G401 (cell line): ENCODE data around the gene BOLA3. TPM values are rescaled to one million over a fixed set of nuclear protein-coding genes. Genes with fewer than 3 reads are reported as not detected.
"Not testable (repeated sequence)": the region's sequence is repeated elsewhere in the genome, so short reads cannot be mapped to it uniquely, and the experiment has no call there.

Source experiments
- DNase-seq: peaks from one replicate; pipeline ENCODE4 v3.0.0-alpha.2; 2015; ENCODE audit warnings: low spot score
- in situ Hi-C: cut with HindIII; loops from 2 replicates; pipeline ENCODE4 v1.10.0; 2016; ENCODE audit warnings: low sequenced_read_pairs, mixed read lengths
- total RNA-seq: library from RNA; depleted of rRNA; stranded (reverse); fragments of >200 nt; shearing (Covaris generic); gene quantifications from 2 replicates; pipeline ENCODE4 v1.2.3, GENCODE V29; 2014; rRNA removed

Gene BOLA3
- total RNA-seq, 1 experiment from 2014 or later: 121 TPM

GRCh38 chr2:74088676-74089075, 59.0 kb downstream of the BOLA3 start:
- in situ Hi-C loops, DNase-seq: not testable (repeated sequence)

GRCh38 chr2:74087696-74088095, 60.0 kb downstream of the BOLA3 start:
- DNase-seq: no peak
- in situ Hi-C loops: no loop called here

- in situ Hi-C loops: no loop called here
Measured at GRCh38 chr2:74086021-74086420, 61.7 kb downstream of the BOLA3 start.

More at GRCh38 chr2:74086021-74086420, 61.7 kb downstream of the BOLA3 start:
- DNase-seq: no peak

Other genes with a start within 250 kb of the BOLA3 start
- 57.2 and 68.9 TPM in 2 replicates for gene DGUOK, start 221.0 kb downstream of the BOLA3 start, total RNA-seq
- 2.0 and 3.7 TPM in 2 replicates for gene TET3, start 163.0 kb downstream of the BOLA3 start, total RNA-seq
- 74.5 and 107 TPM in 2 replicates for gene MOB1A, start 31.0 kb upstream of the BOLA3 start, total RNA-seq
- gene MTHFD2, start 50.7 kb upstream of the BOLA3 start, total RNA-seq: 133 and 221 TPM in 2 replicates
- not detected in 2 replicates for gene SLC4A5, start 195.5 kb upstream of the BOLA3 start, total RNA-seq
- gene DCTN1, start 232.4 kb upstream of the BOLA3 start, total RNA-seq: 124 and 145 TPM in 2 replicates